Measurements from ENCODE around the gene SUFU. TPM values are rescaled to one million over a fixed set of nuclear protein-coding genes. Genes with fewer than 3 reads are reported as not detected.

SUFU gene
- total RNA-seq, 4 donors from 2014 or later, result 2.3 to 5.4 (median 4.4) TPM

DNA sequence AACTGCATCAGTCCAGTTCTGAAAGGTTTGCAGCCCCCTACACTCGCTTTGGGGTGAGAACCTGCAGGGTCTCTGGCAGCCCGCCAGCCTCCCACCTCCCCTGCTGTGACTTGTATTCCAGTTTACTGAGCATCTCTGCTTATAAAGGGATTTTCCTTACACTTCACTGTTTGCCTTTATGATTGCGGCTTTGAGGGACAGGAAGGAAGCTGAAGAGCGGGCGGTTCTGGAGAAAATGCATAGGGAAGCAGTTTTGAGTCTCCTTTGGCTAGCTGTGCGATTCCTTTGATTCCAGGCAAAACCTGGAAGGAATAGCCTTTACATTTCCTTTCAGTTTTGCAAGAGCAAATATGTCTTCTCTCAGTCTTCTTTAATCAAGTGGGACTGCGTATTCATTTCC, 75.6 kb downstream of the SUFU start:
- Histone ChIP-seq H3K27ac (no peak overlapping the region), H3K4me1 (peaks cover 0 to 11% of the 10 kb centered on the region in 2 donors), H3K27me3 (no peaks in the 10 kb centered on the region), H3K36me3 (no peaks in the 10 kb centered on the region), H3K4me3 (replicated peaks in 1 of 3) (no peak overlapping the region), H3K9me3 (no peaks in the 10 kb centered on the region)
- TF ChIP-seq, protein P1, sequence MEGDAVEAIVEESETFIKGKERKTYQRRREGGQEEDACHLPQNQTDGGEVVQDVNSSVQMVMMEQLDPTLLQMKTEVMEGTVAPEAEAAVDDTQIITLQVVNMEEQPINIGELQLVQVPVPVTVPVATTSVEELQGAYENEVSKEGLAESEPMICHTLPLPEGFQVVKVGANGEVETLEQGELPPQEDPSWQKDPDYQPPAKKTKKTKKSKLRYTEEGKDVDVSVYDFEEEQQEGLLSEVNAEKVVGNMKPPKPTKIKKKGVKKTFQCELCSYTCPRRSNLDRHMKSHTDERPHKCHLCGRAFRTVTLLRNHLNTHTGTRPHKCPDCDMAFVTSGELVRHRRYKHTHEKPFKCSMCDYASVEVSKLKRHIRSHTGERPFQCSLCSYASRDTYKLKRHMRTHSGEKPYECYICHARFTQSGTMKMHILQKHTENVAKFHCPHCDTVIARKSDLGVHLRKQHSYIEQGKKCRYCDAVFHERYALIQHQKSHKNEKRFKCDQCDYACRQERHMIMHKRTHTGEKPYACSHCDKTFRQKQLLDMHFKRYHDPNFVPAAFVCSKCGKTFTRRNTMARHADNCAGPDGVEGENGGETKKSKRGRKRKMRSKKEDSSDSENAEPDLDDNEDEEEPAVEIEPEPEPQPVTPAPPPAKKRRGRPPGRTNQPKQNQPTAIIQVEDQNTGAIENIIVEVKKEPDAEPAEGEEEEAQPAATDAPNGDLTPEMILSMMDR (IDR thresholded peaks at IDR 0.05), result no peak
- no peak for TF ChIP-seq POLR2A (IDR thresholded peaks at IDR 0.05)
- intact Hi-C loops (cut with DNase I), result no loop called here
- WGBS, 2 donors, result 62 to 71% methylated on average over 5 to 7 of the region's 7 CpGs
- DNase-seq, result no peak

DNA sequence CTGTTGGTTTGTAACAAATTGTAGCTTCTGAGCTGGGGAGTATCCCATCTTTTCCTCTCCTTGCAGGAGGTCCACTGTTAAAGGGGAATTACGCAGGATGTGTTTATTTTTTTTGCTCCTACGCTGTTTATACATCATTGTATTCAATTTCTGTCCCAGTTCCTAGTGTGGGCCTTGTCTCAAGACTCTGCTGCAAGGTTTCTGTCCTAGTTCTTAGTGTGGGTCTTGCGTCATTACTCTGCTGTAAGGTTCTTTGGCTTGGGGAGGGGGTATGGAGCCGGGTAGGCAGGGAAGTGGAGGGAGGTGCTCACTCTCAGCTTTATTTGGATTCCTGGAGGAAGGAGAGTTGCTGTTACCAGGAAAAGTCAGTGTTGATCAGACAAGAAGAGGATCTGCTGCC, 76.5 kb downstream of the SUFU start:
- no peak overlapping the region for H3K4me3 ChIP-seq (replicated peaks in 1 of 3)
- no peak for DNase-seq
- intact Hi-C loops (cut with DNase I), result loop anchor here (5.0 to 10.0 kb wide), 3 partner anchors 73 to 188 kb away; partner anchors contain the start of gene FBXL15
- no peaks in the 10 kb centered on the region for H3K9me3 ChIP-seq
- H3K4me1 ChIP-seq, result peaks cover 0 to 11% of the 10 kb centered on the region in 2 donors
- no peak overlapping the region for H3K27ac ChIP-seq
- TF ChIP-seq POLR2A (IDR thresholded peaks at IDR 0.05), result no peak
- TF ChIP-seq, protein P1 (IDR thresholded peaks at IDR 0.05), result no peak
- H3K27me3 ChIP-seq, result no peaks in the 10 kb centered on the region
- H3K36me3 ChIP-seq, result no peaks in the 10 kb centered on the region
- WGBS, 2 donors, result 71 to 83% methylated on average over 4 of the region's 4 CpGs

DNA sequence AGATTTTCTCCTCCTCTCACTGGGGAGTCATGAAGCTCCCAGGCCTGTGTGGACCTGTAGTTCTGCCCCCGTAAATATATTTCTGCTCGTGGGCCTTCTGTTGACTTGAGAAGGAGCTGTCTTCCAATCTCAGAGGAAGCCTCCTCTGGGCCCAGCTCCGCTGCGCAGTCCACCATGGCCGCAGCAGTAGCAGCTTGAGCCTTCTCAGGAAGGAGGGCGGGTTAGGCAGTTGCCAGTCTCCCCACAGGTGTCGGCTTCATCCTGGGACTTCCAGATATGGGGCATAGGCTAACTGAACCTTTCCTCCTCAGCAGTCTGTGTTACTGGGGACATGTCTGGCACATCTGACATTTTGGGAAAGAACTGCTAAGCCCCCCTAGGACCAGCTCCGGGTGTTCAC, 77.6 kb downstream of the SUFU start:
- no peak overlapping the region for H3K4me3 ChIP-seq (replicated peaks in 1 of 3)
- H3K36me3 ChIP-seq, result no peaks in the 10 kb centered on the region
- H3K4me1 ChIP-seq, result peaks cover 0 to 11% of the 10 kb centered on the region in 2 donors
- WGBS, 2 donors, result 91 to 92% methylated on average over 8 of the region's 8 CpGs
- H3K27me3 ChIP-seq, result no peaks in the 10 kb centered on the region
- TF ChIP-seq POLR2A (IDR thresholded peaks at IDR 0.05), result no peak
- TF ChIP-seq, protein P1 (IDR thresholded peaks at IDR 0.05), result no peak
- DNase-seq, result no peak
- H3K27ac ChIP-seq, result no peak overlapping the region
- H3K9me3 ChIP-seq, result no peaks in the 10 kb centered on the region
- intact Hi-C loops (cut with DNase I), result loop anchor here (5.0 to 10.0 kb wide), 3 partner anchors 74 to 189 kb away; partner anchors contain the start of gene FBXL15

DNA sequence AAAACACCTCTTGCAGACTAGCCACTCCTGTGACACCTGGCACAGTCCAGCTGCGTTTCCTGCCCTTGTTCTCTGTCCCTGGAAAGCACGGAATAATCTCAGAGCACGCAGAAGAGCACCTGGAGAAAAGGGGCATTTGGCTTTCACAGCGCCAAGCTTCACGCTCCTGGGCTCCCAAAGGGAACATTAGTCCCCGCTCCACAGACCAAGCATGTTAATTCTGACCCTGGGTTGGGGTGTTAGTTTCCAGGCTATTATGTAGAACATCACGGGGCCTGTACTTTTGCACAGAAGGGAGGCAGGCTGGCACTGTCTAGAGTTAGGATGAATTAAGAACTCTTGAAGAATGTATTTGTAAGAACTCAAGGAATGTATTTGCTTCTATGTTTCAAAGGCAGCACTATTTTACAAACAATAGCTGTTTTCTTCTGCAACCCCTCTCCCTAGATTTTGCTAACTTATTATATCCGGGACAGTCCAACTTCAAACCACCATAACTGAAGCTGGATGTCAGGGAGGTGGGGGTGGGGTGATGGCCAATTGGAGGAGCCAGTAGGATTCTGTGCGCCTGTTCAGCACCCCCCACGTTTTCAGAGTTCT, 78.3 kb downstream of the SUFU start:
- Histone ChIP-seq H3K27ac (no peak overlapping the region), H3K4me3 (replicated peaks in 1 of 3) (no peak overlapping the region), H3K9me3 (no peaks in the 10 kb centered on the region), H3K27me3 (no peaks in the 10 kb centered on the region), H3K36me3 (no peaks in the 10 kb centered on the region), H3K4me1 (peaks cover 0 to 11% of the 10 kb centered on the region in 2 donors)
- no peak for DNase-seq
- 80% methylated on average over 10 of the region's 10 CpGs for WGBS, 2 donors
- TF ChIP-seq POLR2A (IDR thresholded peaks at IDR 0.05), result no peak
- TF ChIP-seq, protein P1 (IDR thresholded peaks at IDR 0.05), result no peak
- intact Hi-C loops (cut with DNase I), result loop anchor here (5.0 to 10.0 kb wide), 3 partner anchors 75 to 190 kb away; partner anchors contain the start of gene FBXL15
